Limb (tissue), 2 donors: Measurements from ENCODE around the gene CDK12.

ENCODE experiments used
- DNase-seq, 2 donors: peaks; one replicate each; pipeline ENCODE4 v3.0.0-alpha.2; 2016; ENCODE audit errors: extremely low spot score in 2 of 2

Gene CDK12

GRCh38 chr17:39548494-39549225, 87.4 kb downstream of the CDK12 start:
- DNase-seq: no peak

DNA sequence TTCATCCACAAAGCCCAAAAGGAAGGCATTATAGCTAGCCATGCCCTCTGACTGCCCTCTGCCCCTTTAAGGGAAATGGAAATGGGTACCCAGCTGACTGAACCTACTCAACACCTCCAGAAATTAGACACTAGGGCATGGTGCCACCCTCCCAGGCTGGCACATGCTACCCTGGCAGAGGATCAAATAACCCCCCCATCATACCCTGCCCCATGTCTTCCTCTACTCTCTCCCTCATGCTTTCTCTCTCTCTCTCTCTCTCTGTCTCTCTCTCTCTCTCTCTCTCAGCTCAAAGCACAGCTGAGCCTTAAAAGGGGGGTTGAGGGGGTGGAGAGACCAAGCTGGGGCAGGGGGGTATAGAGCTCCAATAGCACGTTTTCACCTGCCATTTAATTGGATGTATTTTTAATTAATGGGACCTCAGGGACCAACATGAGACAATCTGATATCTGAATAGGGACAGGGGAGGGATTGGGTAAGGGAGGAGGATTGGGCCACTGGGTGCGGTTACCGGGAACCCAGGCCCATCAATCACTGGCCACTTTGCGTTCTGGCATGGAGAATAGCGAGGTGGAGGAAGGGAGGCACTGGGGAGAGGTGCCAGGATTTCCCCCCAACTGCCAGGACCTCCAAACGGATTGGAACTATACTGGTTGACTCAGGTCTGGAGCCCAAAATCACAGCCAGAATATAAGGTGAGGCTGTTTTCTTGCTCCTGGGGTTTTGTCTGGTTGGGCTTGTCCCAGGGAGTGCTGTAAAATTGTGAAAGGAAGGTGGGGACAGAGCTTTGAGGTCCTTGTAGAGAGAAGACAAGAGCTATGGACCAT, 88.7 kb downstream of the CDK12 start:
- no peak for DNase-seq

DNA sequence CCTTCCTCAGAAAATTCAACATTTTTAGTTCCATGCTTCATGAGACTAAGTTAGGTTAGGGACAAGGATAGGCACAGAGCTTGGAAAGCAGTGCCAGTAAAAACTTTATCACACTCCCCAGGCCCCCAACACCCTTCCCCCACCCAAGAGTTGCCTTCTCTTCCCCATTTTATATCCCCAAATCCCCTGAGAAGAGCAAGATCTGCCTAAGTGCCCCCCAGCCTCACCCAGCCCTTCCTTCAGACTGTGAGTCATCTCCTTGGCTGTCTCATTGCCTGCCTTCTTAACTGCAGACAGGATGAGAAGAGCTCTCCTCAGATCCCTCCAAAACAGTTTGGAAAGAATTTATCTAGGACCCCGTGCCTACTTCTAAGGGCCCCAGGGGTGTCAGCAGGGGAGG, 90.6 kb downstream of the CDK12 start:
- no peak for DNase-seq

- no peak for DNase-seq
Observed at GRCh38 chr17:39553341-39553945, 92.2 kb downstream of the CDK12 start.

- no peak for DNase-seq
Observed at GRCh38 chr17:39555368-39555767, 94.1 kb downstream of the CDK12 start.

- DNase-seq: peak in 1 of 2 donors; percentile 73
Observed at GRCh38 chr17:39556423-39556822, 95.1 kb downstream of the CDK12 start.

- no peak for DNase-seq
Observed at GRCh38 chr17:39562395-39562794, 101.1 kb downstream of the CDK12 start.

GRCh38 chr17:39562976-39563375, 101.7 kb downstream of the CDK12 start:
- peak in 1 of 2 donors; percentile 42 for DNase-seq

GRCh38 chr17:39563476-39563875, 102.2 kb downstream of the CDK12 start:
- peak in 1 of 2 donors; percentile 72 for DNase-seq

- DNase-seq: no peak
Observed at GRCh38 chr17:39564211-39564848, 103.0 kb downstream of the CDK12 start.

- DNase-seq: no peak
Observed at GRCh38 chr17:39566094-39566850, 105.0 kb downstream of the CDK12 start.

GRCh38 chr17:39568702-39569101, 107.4 kb downstream of the CDK12 start:
- no peak for DNase-seq

DNA sequence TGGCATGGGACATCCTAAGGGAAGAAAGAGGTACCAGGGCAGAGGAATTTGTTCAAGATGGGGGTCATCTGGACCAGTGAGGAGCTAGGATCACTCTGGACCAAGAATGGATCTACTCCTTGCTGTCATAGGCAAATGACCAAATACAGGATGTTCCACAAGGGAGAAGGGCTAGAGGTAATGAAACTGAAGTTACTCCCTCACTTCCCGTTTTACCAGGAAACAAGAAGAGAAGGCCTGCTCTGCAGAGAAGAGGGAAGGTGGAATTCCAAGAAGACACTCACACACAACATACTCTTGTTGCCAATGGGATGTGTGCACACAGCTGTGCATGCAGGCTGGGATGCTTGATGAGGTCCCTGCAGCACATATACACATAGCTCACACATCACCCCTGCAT, 107.8 kb downstream of the CDK12 start:
- no peak for DNase-seq

DNA sequence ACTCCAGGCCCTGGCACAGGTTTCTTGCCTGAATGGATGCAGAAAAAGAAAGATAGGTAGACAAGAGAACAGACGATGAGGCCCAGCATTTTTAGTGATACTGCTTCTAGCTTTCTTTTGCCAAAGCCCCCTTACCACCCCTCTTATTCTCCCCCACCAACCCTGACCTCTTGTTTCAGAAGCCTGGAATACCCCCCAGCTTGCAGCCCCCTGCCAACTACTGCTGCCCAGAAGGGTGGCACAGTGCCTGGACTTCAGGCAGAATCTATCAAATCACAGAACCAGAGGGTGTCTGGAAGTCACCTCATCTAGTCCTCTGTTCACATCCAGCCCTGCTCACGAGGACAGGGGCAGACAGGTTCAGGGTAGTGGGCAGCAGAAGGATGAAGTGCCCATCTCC, 110.8 kb downstream of the CDK12 start:
- no peak for DNase-seq

DNA sequence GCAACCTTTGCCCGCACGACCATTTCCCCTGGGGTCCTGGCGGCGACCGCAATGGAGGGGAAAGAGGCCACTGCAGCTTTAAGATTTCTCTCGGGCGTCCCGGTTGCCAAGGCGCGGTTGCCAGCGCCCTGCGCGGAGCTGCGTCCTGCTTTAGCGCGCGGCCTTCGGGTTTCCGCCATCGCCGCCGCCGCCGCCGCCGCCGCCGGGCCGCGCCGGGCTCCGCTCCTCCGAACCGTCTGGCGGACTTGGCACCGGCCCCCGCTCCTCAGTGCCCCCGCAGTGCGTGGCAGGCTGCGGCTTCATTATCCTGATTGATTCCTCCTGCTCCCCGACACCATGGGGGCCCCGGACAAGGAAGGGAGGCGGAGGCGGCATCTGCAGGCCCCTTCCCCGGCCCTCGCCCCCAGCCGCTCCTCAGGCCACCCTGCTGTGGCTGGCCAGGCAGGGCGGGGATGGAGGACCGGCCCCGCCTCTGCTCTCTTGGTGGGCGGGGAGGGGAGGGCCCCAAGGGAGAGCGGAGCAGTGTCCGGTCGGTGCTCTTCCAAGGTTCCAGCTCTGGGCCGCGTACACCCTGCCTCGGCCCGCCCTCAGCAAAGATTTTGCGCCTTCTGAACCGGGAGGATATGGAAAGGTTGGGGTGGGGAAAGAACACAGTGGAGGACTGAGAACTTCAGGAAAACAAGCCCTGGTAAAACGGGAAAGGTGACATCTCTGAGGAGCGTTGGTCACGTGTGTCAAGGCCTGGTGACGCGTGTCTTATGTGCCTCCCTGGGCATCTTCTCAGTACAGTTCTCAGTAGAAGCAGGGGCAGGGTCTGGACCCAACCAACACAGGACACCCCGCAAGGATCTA, 112.4 kb downstream of the CDK12 start:
- peak; percentile 62 to 80 for DNase-seq

GRCh38 chr17:39576187-39576586, 114.9 kb downstream of the CDK12 start:
- no peak for DNase-seq

DNA sequence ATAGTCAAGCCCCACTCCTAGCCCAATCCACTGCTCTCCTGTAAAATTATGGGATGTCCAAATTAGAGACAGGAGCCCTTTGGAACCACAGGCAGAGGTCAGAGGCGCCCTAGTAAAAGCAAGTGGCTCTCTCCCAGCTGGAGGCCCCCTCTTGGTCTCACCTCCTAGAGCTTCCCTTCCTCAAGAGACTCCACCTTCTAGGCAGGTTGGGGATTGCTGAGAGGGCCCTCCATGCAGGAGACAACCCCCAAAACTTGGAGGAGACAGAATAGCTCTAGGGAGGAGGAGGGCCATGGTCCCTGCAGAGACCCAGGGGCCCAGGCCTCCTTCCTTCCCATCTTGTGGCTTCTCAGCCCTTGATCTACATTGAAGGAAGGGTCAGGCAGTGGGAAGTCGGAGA, 117.0 kb downstream of the CDK12 start:
- DNase-seq: no peak

DNA sequence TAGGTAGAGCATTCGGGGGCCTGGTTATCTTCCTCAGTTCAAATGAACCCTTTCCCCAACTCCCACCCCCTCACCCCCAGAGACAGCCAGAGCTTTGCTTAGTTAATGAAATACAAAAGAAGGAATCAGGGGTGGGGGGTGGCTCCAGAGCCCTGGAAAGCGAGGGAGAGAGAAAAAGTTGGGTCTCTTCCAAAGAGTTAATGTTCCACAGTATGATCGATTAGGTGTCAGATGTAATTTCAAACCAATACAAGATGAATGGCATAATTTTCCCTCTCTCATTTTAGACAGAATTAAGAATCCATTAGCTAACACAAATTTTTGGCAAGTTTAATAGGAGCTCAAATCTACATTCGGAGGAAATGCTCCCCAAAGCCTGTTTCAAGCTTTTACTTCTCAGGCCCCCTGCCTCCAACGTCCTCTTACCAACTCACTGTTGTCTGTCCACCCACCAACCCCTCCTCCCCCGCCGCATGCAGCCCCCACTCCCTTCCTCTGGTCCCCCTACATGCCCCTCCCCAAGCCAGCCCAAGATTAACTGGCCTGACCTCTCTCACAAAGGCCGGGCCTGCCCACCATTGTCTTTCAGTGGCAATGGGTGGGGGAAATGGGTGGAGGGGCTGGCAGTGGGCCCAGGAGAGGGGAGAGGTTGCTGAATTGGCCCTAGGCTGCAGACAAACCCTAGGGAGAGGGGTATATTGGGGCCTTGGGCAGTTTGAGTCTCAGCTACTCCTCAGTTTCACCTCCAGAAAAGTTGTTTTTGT, 118.2 kb downstream of the CDK12 start:
- no peak for DNase-seq

DNA sequence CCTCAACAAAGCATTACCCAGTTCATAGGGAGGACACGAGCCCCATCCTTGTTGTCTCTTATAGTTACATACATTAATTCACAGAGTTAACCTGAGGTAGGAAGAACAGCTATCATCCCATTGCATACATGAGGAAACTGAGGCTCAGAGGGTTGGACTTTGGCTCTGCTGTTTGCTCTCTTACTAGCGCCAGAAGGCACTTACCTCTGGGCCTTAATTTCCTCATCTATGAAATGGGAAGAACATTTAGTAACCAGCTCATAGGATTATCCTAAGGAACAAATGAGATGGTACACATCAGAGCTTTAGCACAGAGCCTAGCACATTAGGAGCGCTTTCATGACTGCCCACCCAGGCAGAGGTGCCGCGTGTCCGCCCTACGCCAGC, 118.8 kb downstream of the CDK12 start:
- no peak for DNase-seq
